Endodermal cell (in vitro differentiated cells): ENCODE results near the gene BACH1. TPM values are rescaled to one million over a fixed set of nuclear protein-coding genes. Genes with fewer than 3 reads are reported as not detected.

Experiments
- DNase-seq: peaks from one replicate; pipeline ENCODE4 v3.0.0-alpha.2; 2017
- H3K27ac ChIP-seq: 2 replicates; pipeline ENCODE4 v1.5.1; 2013; ENCODE audit warnings: mild to moderate bottlenecking, low read depth, low read length, moderate library complexity
- H3K27me3 ChIP-seq: 2 replicates; pipeline ENCODE4 v1.6.1; 2013; ENCODE audit warnings: mild to moderate bottlenecking, low read length, moderate library complexity; ENCODE audit not compliant: insufficient read depth, control insufficient read depth, poor library complexity, severe bottlenecking
- H3K36me3 ChIP-seq: 2 replicates; pipeline ENCODE4 v1.7.0; 2013; ENCODE audit warnings: mild to moderate bottlenecking, low read length, moderate library complexity; ENCODE audit not compliant: control insufficient read depth, insufficient read depth
- H3K4me1 ChIP-seq: one replicate; pipeline ENCODE4 v1.7.0; 2013; ENCODE audit warnings: low read length; ENCODE audit not compliant: control insufficient read depth, insufficient read depth
- H3K4me3 ChIP-seq: 2 replicates; pipeline ENCODE4 v1.5.1; 2013; ENCODE audit warnings: mild to moderate bottlenecking, low read length, moderate library complexity
- H3K9ac ChIP-seq: 2 replicates; pipeline ENCODE4 v1.6.1; 2013; ENCODE audit warnings: mild to moderate bottlenecking, low read length, moderate library complexity; ENCODE audit not compliant: poor library complexity, severe bottlenecking; ENCODE audit errors: extremely low read depth
- H3K9me3 ChIP-seq: 2 replicates; pipeline ENCODE4 v1.6.1; 2013; ENCODE audit warnings: mild to moderate bottlenecking, low read length, moderate library complexity; ENCODE audit not compliant: control insufficient read depth
- H3K27ac Mint-ChIP-seq: 2 replicates; pipeline ENCODE4 v1.8.0; 2020; ENCODE audit warnings: mixed read lengths
- H3K27me3 Mint-ChIP-seq: 2 replicates; pipeline ENCODE4 v1.8.0; 2021; ENCODE audit warnings: mild to moderate bottlenecking, mixed read lengths; ENCODE audit not compliant: insufficient read depth
- H3K36me3 Mint-ChIP-seq: 2 replicates; pipeline ENCODE4 v1.8.0; 2020; ENCODE audit warnings: low read depth, mixed read lengths
- H3K4me1 Mint-ChIP-seq: 2 replicates; pipeline ENCODE4 v1.8.0; 2020; ENCODE audit warnings: mixed read lengths
- H3K4me3 Mint-ChIP-seq: 2 replicates; pipeline ENCODE4 v1.8.0; 2020; ENCODE audit warnings: mild to moderate bottlenecking, moderate library complexity, mixed read lengths
- H3K9me3 Mint-ChIP-seq: 2 replicates; pipeline ENCODE4 v1.8.0; 2020; ENCODE audit warnings: mild to moderate bottlenecking, mixed read lengths
- CTCF ChIP-seq: fragments of 200-600 bp; sonication (generic); conservative IDR thresholded peaks from 2 replicates; pipeline ENCODE4 v1.5.0; 2021; ENCODE audit warnings: antibody characterized with exemption, mild to moderate bottlenecking
- WGBS, 2 experiments: methylation state at CpG; one replicate each; pipeline versions ENCODE4 v1.1.5 to v1.1.7; 2013; ENCODE audit warnings: missing lambda C conversion rate in 2 of 2, mixed read lengths in 1 of 2; ENCODE audit not compliant: insufficient coverage in 1 of 2, insufficient read length in 1 of 2; 5-methylcytosine and 5-hydroxymethylcytosine counted together
- total RNA-seq, 2 donors: library from RNA; stranded (reverse); fragmentation: NEBNext Ultra II Directional in 1 of 2; extraction: Animal tissue kit (Norgen Biotek cat#: 25700) in 1 of 2; gene quantifications; 2 replicates in 1 of 2; 3 replicates in 1 of 2; pipeline ENCODE4 v1.2.1, GENCODE V29; 2021

Gene BACH1
- total RNA-seq, 2 donors from 2014 or later: 61.3 to 64.9 TPM

GRCh38 chr21:29254550-29254949 is 44.2 kb upstream of the BACH1 start:
- no peak for TF ChIP-seq CTCF
- Histone ChIP-seq H3K27me3 (no peaks in the 10 kb centered on the region), H3K27ac (no peak overlapping the region), H3K36me3 (no peaks in the 10 kb centered on the region), H3K4me3 (no peak overlapping the region), H3K9ac (no peak overlapping the region), H3K9me3 (peaks cover 9% of the 10 kb centered on the region), H3K4me1 (no peaks in the 10 kb centered on the region)
- Mint-ChIP-seq H3K4me3 (no peak overlapping the region), H3K27me3 (no peaks in the 10 kb centered on the region), H3K4me1 (no peaks in the 10 kb centered on the region), H3K9me3 (peaks cover 39% of the 10 kb centered on the region), H3K27ac (no peak overlapping the region), H3K36me3 (peaks cover 10% of the 10 kb centered on the region)
- DNase-seq: no peak
- no CpG with 5 or more reads among the region's 1 CpG for WGBS, 2 experiments

DNA sequence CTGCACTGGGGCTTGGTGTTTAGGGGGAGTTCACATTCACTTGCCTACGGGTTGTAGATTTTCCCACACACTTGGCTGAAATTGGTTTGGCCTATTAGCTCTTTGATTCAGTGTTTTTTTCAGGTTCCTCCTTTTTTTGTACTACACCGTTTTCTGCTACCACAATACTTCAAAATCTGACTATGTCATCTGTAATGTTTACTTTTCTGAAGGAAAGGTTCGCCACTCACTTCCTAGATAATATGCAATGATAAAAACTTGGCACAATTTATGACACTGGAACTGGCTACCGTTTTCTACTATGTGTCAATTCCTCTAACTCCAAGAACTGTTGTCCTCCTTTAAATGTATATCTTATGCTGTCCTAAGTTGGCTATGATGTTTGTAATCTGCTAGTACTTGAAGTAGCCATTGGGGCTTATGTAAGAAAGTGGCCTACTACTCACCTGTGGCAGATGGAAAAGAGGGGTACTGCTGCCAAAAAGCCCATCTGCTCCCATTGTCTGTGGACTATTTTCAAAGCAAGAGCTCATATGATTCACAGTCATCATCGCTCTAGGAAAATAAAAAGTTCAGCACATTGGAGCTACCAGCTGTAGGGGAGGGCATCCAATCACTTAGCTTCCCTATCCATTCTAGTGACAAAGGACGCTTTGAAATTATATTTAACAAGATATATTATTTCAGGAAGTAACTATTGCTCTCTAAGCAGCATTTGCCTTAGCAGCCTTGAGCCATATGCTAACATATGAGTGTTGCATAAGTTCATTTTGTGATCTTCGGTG is 42.4 kb upstream of the BACH1 start:
- Mint-ChIP-seq H3K4me3 (no peak overlapping the region), H3K27ac (no peak overlapping the region), H3K4me1 (no peaks in the 10 kb centered on the region), H3K27me3 (no peaks in the 10 kb centered on the region), H3K9me3 (peaks cover 37% of the 10 kb centered on the region), H3K36me3 (peaks cover 10% of the 10 kb centered on the region)
- H3K27me3 ChIP-seq: no peaks in the 10 kb centered on the region
- H3K36me3 ChIP-seq: no peaks in the 10 kb centered on the region
- no peak overlapping the region for H3K9ac ChIP-seq
- H3K4me1 ChIP-seq: no peaks in the 10 kb centered on the region
- no peak overlapping the region for H3K4me3 ChIP-seq
- no peak for TF ChIP-seq CTCF
- peaks cover 9% of the 10 kb centered on the region for H3K9me3 ChIP-seq
- no peak for DNase-seq
- H3K27ac ChIP-seq: no peak overlapping the region
- WGBS, 2 experiments: 92 to 93% methylated on average over 3 to 6 of the region's 7 CpGs

DNA sequence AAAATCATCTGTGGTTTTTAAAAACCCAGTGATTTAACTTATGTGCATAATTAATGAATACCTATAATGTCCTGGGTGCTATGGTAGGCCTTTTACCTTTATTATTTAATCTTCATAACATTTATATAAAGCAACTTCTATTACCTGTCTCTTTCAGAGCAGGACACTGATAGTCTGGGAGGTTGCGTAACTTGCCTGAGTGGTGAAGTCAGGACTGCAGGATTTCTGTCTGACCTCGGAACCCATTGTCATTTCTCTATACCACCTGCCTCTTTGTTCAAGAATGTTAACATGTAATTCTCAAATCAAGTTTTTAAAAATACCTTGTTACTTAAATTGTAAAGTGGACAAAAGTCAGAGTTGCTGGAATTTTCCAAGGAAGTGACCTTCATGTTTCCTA is 41.0 kb upstream of the BACH1 start:
- Histone ChIP-seq H3K9ac (no peak overlapping the region), H3K36me3 (no peaks in the 10 kb centered on the region), H3K4me1 (no peaks in the 10 kb centered on the region), H3K27me3 (no peaks in the 10 kb centered on the region), H3K4me3 (no peak overlapping the region), H3K9me3 (peaks cover 9% of the 10 kb centered on the region), H3K27ac (no peak overlapping the region)
- no peak for DNase-seq
- Mint-ChIP-seq H3K4me3 (no peak overlapping the region), H3K9me3 (peaks cover 28% of the 10 kb centered on the region), H3K4me1 (no peaks in the 10 kb centered on the region), H3K27ac (no peak overlapping the region), H3K27me3 (no peaks in the 10 kb centered on the region), H3K36me3 (peaks cover 8% of the 10 kb centered on the region)
- WGBS, 2 experiments: 91 to 100% methylated on average over 2 of the region's 2 CpGs
- TF ChIP-seq CTCF: no peak
